Upper lobe of left lung (tissue), 4 donors: ENCODE results near the gene APIP.

Source experiments
- EP300 ChIP-seq, 4 donors: sonication (generic); formaldehyde crosslinking; IDR thresholded peaks; one replicate each; pipeline ENCODE4 v1.5.1; 2017; ENCODE audit warnings: antibody characterized with exemption in 4 of 4, control low read depth in 2 of 4
- POLR2AphosphoS5 ChIP-seq, 2 donors: sonication (generic); formaldehyde crosslinking; IDR thresholded peaks; one replicate each; pipeline ENCODE4 v1.5.1; 2017; ENCODE audit warnings: antibody characterized with exemption in 2 of 2
- TF ChIP-seq, protein P1 (sequence below), 6 experiments: fragments of 450-650 bp in 4 of 6; fragments of 200-600 bp in 2 of 6; sonication (generic) in 2 of 6; IDR thresholded peaks; one replicate each; pipeline ENCODE4 v1.5.1; 2016 to 2019; ENCODE audit warnings: antibody characterized with exemption in 6 of 6

DNA sequence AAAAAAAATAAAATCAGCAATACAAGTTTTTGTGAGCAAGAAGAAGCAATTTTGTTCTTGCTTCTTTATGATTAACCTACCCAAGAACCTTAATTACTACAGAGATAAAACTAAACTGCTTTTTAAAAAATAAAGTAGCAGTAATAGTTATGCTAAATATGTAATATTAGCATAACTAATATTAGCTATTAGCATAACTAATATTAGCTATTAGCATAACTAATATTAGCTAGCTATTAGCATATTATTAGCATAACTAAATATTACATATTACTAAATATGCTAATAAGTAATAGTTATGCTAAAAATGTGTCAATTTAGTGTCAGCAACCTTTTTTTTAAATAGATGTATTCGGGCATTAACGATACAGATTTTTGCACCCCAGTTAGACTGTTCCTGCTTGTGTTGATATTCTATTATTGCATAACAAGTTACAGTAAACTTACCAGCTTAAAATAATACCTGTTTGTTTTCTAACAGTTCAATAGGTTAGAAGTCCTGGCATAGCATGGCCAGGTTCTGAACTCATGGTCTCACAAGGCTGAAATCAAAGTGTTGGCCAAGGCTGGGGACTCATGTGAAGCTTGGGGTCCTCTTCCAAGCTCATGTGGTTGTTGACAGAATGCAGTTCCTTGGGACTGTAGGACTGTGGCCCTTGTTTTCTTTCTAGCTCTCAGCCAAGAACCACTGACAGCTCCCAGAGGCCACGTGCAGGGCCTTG lies 48.6 kb upstream of the APIP start:
- TF ChIP-seq, protein P1, sequence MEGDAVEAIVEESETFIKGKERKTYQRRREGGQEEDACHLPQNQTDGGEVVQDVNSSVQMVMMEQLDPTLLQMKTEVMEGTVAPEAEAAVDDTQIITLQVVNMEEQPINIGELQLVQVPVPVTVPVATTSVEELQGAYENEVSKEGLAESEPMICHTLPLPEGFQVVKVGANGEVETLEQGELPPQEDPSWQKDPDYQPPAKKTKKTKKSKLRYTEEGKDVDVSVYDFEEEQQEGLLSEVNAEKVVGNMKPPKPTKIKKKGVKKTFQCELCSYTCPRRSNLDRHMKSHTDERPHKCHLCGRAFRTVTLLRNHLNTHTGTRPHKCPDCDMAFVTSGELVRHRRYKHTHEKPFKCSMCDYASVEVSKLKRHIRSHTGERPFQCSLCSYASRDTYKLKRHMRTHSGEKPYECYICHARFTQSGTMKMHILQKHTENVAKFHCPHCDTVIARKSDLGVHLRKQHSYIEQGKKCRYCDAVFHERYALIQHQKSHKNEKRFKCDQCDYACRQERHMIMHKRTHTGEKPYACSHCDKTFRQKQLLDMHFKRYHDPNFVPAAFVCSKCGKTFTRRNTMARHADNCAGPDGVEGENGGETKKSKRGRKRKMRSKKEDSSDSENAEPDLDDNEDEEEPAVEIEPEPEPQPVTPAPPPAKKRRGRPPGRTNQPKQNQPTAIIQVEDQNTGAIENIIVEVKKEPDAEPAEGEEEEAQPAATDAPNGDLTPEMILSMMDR (IDR thresholded peaks at IDR 0.05): no peak
- TF ChIP-seq POLR2AphosphoS5 (IDR thresholded peaks at IDR 0.05) (no peak), EP300 (IDR thresholded peaks at IDR 0.05) (no peak)
